ENCODE data around the gene CLDN6.
A peak's percentile ranks its signal among the peaks of the same experiment; 100 is the strongest.

DNA sequence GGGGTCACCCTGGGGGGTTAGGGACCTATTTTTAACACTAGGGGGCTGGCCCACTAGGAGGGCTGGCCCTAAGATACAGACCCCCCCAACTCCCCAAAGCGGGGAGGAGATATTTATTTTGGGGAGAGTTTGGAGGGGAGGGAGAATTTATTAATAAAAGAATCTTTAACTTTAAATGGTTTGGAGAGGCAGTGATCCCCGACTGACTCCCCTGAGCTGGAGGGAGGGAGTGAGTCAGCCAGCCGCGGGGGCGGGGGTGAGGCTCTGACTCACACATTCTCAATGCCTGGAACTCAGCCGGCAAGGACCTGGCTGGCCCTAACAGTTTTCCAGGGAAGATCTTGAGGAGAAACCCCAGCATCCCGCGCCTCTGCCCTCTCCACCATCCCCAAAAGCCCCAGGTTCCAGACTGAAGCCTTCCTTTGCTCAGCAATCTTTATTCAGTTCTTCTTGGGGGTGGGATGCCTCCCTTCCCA is 4.3 kb upstream of the CLDN6 start:
- TF ChIP-seq POLR2A (IDR thresholded peaks at IDR 0.05), result no peak
- TF ChIP-seq, protein P1, sequence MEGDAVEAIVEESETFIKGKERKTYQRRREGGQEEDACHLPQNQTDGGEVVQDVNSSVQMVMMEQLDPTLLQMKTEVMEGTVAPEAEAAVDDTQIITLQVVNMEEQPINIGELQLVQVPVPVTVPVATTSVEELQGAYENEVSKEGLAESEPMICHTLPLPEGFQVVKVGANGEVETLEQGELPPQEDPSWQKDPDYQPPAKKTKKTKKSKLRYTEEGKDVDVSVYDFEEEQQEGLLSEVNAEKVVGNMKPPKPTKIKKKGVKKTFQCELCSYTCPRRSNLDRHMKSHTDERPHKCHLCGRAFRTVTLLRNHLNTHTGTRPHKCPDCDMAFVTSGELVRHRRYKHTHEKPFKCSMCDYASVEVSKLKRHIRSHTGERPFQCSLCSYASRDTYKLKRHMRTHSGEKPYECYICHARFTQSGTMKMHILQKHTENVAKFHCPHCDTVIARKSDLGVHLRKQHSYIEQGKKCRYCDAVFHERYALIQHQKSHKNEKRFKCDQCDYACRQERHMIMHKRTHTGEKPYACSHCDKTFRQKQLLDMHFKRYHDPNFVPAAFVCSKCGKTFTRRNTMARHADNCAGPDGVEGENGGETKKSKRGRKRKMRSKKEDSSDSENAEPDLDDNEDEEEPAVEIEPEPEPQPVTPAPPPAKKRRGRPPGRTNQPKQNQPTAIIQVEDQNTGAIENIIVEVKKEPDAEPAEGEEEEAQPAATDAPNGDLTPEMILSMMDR (IDR thresholded peaks at IDR 0.05), result no peak
- peak; percentile 92 for TF ChIP-seq POLR2AphosphoS5 (IDR thresholded peaks at IDR 0.05)
- TF ChIP-seq EP300 (IDR thresholded peaks at IDR 0.05), result no peak

Data from gastroesophageal sphincter (tissue), 3 donors.